Activated CD4-positive, alpha-beta T cell treated with anti-CD3 and anti-CD28 coated beads, Interleukin-2, amount 50 U/mL, for 4 hours (primary cell): ENCODE data around the gene MCAM.

Source experiments
- DNase-seq, 2 experiments: peaks; one replicate each; pipeline ENCODE4 v3.0.0-alpha.2; 2020

MCAM gene

DNA sequence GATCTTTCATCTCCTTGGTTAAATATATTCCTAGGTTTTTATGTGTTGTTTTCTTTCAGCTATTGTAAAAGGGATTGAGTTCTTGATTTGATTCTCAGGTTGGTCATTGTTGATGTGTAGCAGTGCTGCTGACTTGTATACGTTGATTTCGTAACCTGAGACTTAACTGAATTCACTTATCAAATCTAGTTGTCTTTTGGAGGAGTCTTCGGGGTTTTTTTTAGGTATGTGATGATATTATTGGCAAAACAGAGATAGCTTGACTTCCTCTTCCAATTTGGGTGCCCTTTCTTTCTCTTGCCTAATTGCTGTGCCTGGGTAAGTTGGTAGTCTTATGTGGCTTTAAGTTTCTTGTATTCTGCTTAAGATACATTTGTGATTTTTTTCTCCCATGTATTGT, 57.9 kb downstream of the MCAM start:
- no peak for DNase-seq
